H1 (cell line): ENCODE data around the gene WFDC8. TPM values are rescaled to one million over a fixed set of nuclear protein-coding genes. Genes with fewer than 3 reads are reported as not detected.

ENCODE experiments used
- BCL11A ChIP-seq, 2 experiments: IDR thresholded peaks; one replicate each; pipeline ENCODE4 v1.6.1; 2011; ENCODE audit warnings: low read depth in 2 of 2, low read length in 2 of 2, mild to moderate bottlenecking in 2 of 2
- CHD1 ChIP-seq: IDR thresholded peaks from 2 replicates; pipeline ENCODE4 v1.6.1; 2012; ENCODE audit warnings: low read depth, low read length, improper control_type of control experiment
- CHD7 ChIP-seq: fragments of 300-600 bp; sonication (generic); IDR thresholded peaks from 2 replicates; pipeline ENCODE4 v1.7.1; 2012; ENCODE audit warnings: low read length, moderate library complexity, mild to moderate bottlenecking, inconsistent platforms; ENCODE audit not compliant: insufficient replicate concordance
- FOSL1 ChIP-seq: IDR thresholded peaks from 2 replicates; pipeline ENCODE4 v1.6.1; 2011; ENCODE audit warnings: mild to moderate bottlenecking, low read depth, low read length, moderate library complexity; ENCODE audit not compliant: insufficient read depth
- HDAC2 ChIP-seq, 2 experiments: fragments of 300-600 bp in 1 of 2; sonication (generic) in 1 of 2; IDR thresholded peaks; 2 replicates each; pipeline ENCODE4 v1.6.1; 2011 to 2012; ENCODE audit warnings: low read depth in 2 of 2, low read length in 2 of 2, mild to moderate bottlenecking in 2 of 2, moderate library complexity in 2 of 2, borderline replicate concordance in 1 of 2, inconsistent platforms in 1 of 2
- JUN ChIP-seq: IDR thresholded peaks from 2 replicates; pipeline ENCODE4 v1.6.1; 2011; ENCODE audit warnings: low read depth, mild to moderate bottlenecking, improper control_type of control experiment, low read length
- NANOG ChIP-seq: IDR thresholded peaks from 2 replicates; pipeline ENCODE4 v1.6.1; 2011; ENCODE audit warnings: low read length, low read depth, mild to moderate bottlenecking, inconsistent platforms; ENCODE audit not compliant: insufficient read depth, poor library complexity, severe bottlenecking
- SP4 ChIP-seq: IDR thresholded peaks from 2 replicates; pipeline ENCODE4 v1.6.1; 2012; ENCODE audit warnings: low read length, inconsistent platforms
- SUZ12 ChIP-seq: fragments of 200-600 bp; sonication (generic); IDR thresholded peaks from 2 replicates; pipeline ENCODE4 v1.6.1; 2012; ENCODE audit warnings: mild to moderate bottlenecking, inconsistent platforms, low read length, moderate library complexity, mixed read lengths
- TAF7 ChIP-seq: optimal IDR thresholded peaks from 2 replicates; pipeline ENCODE3; 2011; ENCODE audit warnings: low read depth, mild to moderate bottlenecking, inconsistent platforms, low read length, moderate library complexity, borderline replicate concordance
- polyA plus RNA-seq, 7 experiments: library from polyadenylated mRNA; depleted of rRNA in 3 of 7; stranded (reverse) in 5 of 7; unstranded in 2 of 7; fragments of >200 nt in 5 of 7; fragments of 200-250 nt in 2 of 7; gene quantifications; 1 replicate in 5 of 7; 2 replicates in 1 of 7; 4 replicates in 1 of 7; pipeline versions ENCODE4 v1.2.1 to v1.2.3, GENCODE V29; 2011 to 2013; ENCODE audit warnings: missing spikeins in 2 of 7, mixed read lengths in 2 of 7
- total RNA-seq: library from RNA; stranded (reverse); fragmentation: NEBNext Ultra II Directional; extraction: Animal tissue kit (Norgen Biotek cat#: 25700); gene quantifications from 2 replicates; pipeline ENCODE4 v1.2.1, GENCODE V29; 2021

WFDC8 gene
- total and polyA plus RNA-seq, 2 of the 8 experiments (the other 6 are each of a cell fraction or from before 2014, with no cell fraction given) = not detected

DNA sequence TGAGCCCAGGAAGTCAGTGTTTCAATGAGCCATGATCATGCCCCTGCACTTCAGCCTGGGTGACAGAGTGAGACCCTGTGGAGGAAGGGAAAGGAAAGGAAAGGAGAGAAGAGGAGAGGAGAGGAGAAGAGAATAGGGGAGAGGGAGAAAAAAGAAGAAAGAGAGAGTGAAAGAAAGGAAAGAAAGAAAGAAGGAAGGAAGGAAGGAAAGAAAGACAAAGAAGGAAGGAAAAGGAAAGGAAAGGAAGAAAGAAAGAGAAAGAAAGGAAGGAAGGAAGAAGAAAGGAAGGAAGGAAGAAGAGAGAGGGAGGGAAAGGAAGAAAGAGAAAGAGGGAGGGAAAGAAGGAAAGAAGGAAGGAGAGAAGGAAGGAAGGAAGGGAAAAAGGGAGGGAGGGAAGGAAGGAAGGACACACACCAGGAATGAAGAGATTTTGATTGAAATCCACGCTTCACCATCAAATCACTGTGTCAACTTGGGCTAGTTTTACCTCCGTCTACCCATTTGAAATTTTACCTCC lies 14.3 kb downstream of the WFDC8 start (continued):
- TF ChIP-seq CHD7 (no peak), NANOG (no peak), SP4 (no peak), CHD1 (no peak), TAF7 (no peak), HDAC2 (IDR thresholded peaks at IDR 0.05; ENCODE audit: borderline replicate concordance in 1 of 2, low read depth in 2 of 2, low read length in 2 of 2) (no peak), FOSL1 (no peak), BCL11A (IDR thresholded peaks at IDR 0.05; ENCODE audit: low read depth in 2 of 2, low read length in 2 of 2) (no peak), JUN (no peak), SUZ12 (no peak)
